Measurements from ENCODE around the gene CTDP1.

CTDP1 gene

GRCh38 chr18:79786304-79786703 is 106.7 kb downstream of the CTDP1 start:
- DNase-seq = no peak

GRCh38 chr18:79786786-79787526 is 107.4 kb downstream of the CTDP1 start:
- no peak for DNase-seq

GRCh38 chr18:79787527-79787864 is 107.9 kb downstream of the CTDP1 start:
- no peak for DNase-seq

GRCh38 chr18:79787865-79788733 is 108.5 kb downstream of the CTDP1 start:
- no peak for DNase-seq

- no peak for DNase-seq
These were observed 109.1 kb downstream of the CTDP1 start for GRCh38 chr18:79788734-79789085.

- no peak for DNase-seq
These were observed 109.7 kb downstream of the CTDP1 start for GRCh38 chr18:79789091-79789891.

GRCh38 chr18:79789901-79790890 is 110.6 kb downstream of the CTDP1 start:
- no peak for DNase-seq

- DNase-seq = no peak
These were observed 111.7 kb downstream of the CTDP1 start for GRCh38 chr18:79790996-79791972.

GRCh38 chr18:79792096-79792987 is 112.7 kb downstream of the CTDP1 start:
- DNase-seq = no peak

- DNase-seq = no peak
These were observed 113.4 kb downstream of the CTDP1 start for GRCh38 chr18:79792988-79793355.

GRCh38 chr18:79794846-79795245 is 115.2 kb downstream of the CTDP1 start:
- no peak for DNase-seq

- DNase-seq = no peak
These were observed 115.8 kb downstream of the CTDP1 start for GRCh38 chr18:79795446-79795845.

- DNase-seq = no peak
These were observed 116.4 kb downstream of the CTDP1 start for GRCh38 chr18:79796016-79796415.

- DNase-seq = no peak
These were observed 117.2 kb downstream of the CTDP1 start for GRCh38 chr18:79796531-79797405.

GRCh38 chr18:79797518-79798345 is 118.1 kb downstream of the CTDP1 start, which contains the start of gene KCNG2:
KCNG2 (plus strand) TSS chr18:79797938; CDS start chr18:79863668, 65,730 bp downstream.
- no peak for DNase-seq

GRCh38 chr18:79798346-79798998 is 118.9 kb downstream of the CTDP1 start:
- DNase-seq = no peak

- DNase-seq = no peak
These were observed 119.4 kb downstream of the CTDP1 start for GRCh38 chr18:79798999-79799370.
